Measurements from ENCODE around the gene ABHD5.

Gene ABHD5

DNA sequence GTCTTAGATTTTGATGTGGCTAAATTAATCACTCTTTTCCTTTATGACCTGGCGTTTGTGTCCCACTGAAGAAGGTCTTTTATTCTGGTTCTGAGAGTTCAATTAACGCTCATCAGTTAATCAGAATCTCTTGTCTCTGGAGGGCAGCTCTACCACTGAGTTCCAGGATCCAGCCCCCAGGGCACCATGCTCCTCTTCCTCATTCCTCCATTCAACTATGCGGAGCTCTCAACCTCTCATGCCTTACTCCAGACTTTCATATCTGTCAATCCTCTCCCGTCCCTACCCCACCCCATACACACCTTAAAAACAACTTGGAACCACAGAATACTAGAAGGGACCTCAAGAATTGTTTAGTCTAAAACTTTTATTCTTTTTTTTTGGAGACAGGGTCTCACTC, 4.8 kb upstream of the ABHD5 start:
- no peak for DNase-seq (ENCODE audit: low read depth in 2 of 2)

- no peak for DNase-seq (ENCODE audit: low read depth in 2 of 2)
Measured at GRCh38 chr3:43686333-43686699, 4.4 kb upstream of the ABHD5 start.

- DNase-seq (ENCODE audit: low read depth in 2 of 2) = no peak
Measured at GRCh38 chr3:43686700-43687498, 3.8 kb upstream of the ABHD5 start.

GRCh38 chr3:43687499-43687811, 3.3 kb upstream of the ABHD5 start:
- no peak for DNase-seq (ENCODE audit: low read depth in 2 of 2)

DNA sequence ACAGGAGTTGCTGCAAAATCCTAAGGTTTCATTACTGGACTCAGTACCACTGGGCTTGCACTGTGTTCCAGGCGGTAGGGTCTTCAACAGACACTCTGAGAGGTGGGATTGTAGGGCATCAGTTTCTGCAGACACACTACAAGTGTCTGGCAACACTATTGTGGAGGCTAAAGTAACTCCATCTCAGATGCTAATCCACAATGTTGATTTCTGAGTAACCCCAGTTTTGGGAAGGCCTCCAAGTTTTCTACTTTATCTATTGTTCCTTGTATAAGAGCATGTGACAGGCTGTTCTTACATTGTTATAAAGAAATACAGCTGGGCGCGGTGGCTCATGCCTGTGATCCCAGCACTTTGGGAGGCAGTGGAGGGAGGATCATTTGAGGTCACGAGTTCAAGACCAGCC, 2.5 kb upstream of the ABHD5 start:
- no peak for DNase-seq (ENCODE audit: low read depth in 2 of 2)

DNA sequence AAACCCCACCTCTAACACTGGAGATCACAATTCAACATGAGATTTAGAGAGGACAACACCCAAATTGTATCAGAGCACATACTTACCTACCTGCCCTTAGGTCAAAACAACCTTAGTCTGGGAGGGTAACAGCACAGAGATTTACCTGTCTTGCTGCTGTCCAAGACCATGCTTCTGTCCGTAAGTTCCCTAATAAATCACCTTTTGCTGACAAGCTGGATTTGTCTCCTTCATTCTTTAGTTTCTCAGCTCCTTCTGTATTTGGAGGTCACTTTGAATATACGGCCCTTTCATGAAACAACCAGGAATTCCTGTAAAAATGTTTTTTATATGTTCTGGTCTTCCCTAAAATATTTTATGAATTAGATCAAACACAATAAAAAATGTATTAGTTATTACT, 1.6 kb upstream of the ABHD5 start:
- DNase-seq (ENCODE audit: low read depth in 2 of 2) = no peak

DNA sequence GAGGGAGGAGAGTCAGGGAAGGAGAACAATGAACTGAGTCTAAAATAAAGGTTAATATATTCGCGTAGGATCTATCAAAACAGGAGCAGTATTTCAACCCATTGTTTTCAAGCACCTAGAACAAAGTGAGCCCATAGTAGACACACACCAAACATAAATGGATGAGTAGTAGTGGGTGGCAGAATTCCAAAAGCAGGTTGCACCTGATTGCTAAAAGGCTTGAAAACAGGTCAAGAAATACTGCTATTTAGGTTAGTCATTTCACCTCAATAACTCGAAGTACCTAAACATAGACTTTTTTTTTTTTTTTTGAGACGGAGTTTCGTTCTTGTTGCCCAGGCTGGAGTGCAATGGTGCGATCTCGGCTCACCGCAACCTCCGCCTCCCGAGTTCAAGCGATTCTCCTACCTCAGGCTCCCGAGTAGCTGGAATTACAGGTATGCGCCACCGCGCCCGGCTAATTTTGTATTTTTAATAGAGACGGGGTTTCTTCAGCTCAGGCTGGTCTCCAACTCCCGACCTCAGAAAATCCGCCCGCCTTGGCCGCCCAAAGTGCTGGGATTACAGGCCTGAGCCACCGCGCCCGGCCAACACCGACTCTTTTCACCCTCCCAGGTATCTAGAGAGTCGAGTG, 855 bp upstream of the ABHD5 start:
- no peak for DNase-seq (ENCODE audit: low read depth in 2 of 2)

- DNase-seq (ENCODE audit: low read depth in 2 of 2) = peak; percentile 32 to 38
Measured at GRCh38 chr3:43691120-43691995, 620 bp downstream of the ABHD5 start.

- DNase-seq (ENCODE audit: low read depth in 2 of 2) = no peak
Measured at GRCh38 chr3:43692085-43692855, 1.5 kb downstream of the ABHD5 start.

DNA sequence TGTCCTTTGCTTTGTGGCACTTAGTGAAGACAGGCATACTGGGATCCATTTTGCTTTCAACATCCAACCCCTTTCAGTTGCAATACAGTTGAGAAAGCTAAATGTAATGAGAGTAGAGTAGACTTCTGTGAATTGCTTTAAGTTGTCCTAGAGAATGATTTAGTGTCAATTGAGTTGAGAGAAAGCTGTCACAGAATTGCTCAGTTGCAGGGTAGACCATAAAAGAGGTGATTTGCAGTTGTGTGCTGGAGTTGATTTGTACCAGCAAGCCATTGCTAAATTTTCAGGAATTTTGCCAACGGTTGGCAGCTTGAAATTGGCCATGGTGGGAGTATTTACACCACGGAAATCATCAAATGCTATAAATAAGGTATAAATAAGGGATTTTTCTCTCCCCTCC, 2.2 kb downstream of the ABHD5 start:
- no peak for DNase-seq (ENCODE audit: low read depth in 2 of 2)

DNA sequence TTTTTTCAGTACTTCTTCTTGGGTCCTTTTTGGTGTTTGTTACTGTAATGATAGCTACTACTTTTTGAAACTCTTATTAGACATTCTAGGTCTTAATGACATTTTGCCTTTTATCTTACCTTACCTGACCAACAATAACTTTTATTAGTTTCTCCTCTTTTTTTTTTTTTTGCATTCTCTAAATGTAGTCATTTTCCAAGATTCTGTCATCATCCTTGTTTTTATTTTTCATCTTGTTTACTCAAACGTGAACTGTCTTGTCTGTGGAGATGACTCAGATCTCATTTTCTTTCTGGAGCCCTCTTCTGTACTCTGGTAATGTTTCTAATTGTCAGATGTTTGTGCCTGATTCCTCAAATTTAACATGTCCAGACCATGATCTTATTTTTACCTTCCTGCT, 2.9 kb downstream of the ABHD5 start:
- no peak for DNase-seq (ENCODE audit: low read depth in 2 of 2)

DNA sequence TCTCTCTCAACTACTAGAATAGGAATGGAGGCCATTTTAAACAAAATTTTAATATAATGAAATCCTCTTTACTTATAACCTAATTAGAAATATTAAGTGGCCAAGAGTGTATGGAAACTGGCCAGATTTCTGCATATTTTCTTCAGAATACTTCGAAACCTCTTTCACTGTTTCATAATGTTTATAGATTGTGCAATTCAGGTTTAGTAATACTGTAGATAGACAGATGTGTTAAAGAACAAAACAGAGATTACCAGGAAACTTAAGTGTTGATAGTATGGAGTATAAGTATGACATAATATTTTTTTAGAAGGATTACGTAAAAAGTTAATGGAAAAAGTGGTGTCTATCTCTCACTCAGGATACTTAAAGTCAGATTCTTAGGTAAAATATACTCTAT, 4.7 kb downstream of the ABHD5 start:
- no peak for DNase-seq (ENCODE audit: low read depth in 2 of 2)

DNA sequence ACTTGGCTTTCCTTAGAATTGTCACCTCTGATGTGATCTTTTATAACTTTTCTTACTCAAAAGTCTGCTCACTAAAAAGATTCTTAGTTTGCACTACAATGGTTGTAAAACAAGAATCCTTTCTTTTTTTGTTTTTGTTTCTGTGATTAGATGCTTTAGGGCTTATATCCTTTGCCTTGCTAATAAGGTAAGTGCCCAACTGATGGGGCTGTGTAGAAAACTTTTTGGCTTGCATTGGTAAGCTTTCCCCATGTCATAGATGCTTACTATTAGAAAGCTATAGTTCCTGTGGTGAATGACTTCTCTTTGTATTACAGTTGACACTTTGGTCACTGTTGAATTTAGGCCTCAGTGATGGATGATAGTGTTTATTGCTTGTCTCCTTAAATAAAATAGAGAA, 5.1 kb downstream of the ABHD5 start:
- no peak for DNase-seq (ENCODE audit: low read depth in 2 of 2)

- DNase-seq (ENCODE audit: low read depth in 2 of 2) = no peak
Measured at GRCh38 chr3:43696441-43696840, 5.7 kb downstream of the ABHD5 start.

DNA sequence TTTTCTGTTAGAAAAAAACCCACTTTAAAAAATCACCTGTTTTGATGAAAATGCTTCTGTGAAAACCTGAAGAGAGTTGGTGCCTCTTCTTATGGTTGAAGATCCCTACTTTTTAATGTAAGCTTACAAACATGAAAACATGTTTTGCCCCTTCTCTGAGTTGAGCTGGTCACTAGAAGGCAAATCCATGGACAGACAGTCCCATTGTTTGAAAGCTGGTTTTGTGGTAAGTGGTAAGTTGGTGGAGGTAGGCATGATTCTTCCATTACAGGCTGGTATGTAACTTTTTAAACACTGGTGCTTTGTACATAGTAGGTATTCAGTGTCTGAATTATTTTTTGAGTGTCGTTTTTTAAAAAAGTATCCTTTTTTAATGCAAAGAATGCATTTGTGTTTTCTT, 6.1 kb downstream of the ABHD5 start:
- DNase-seq (ENCODE audit: low read depth in 2 of 2) = no peak

DNA sequence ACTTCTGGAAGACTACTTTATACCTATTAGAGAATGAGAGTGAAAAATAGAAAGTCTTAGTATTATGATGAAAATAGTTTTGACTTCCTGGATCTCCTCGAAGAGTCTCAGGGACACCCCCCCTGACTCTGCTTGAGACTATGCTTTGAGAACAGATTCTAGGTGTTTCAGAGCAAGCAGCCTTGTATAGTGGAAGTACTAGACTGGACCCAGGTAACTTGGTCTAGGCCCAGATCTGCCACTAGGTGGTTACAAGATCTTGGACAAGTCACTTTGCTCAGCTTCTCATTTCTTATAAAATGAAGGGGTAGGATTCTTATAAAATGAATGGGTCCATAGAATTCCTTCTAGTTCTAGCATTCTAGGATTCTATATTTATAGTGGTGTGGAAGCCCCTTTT, 9.1 kb downstream of the ABHD5 start:
- no peak for DNase-seq (ENCODE audit: low read depth in 2 of 2)

DNA sequence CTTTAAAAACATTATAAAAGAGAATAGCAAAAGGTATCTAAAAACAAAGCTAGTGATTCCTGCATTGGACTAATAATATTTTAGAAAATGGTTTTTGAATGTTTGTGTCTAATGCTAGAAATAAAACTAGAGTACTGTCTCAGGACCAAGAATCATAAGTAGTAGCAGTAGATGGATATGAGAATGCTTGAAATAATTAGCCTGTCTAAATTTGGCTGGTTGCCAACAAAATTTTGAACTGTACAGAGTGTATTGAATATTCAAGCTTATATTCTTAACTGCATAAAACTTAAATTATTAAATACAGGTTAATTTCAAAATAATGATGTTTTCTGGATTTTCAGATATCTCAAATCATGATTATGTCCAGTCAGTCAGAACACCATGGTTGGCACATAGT, 14.0 kb downstream of the ABHD5 start:
- no peak for DNase-seq (ENCODE audit: low read depth in 2 of 2)

DNA sequence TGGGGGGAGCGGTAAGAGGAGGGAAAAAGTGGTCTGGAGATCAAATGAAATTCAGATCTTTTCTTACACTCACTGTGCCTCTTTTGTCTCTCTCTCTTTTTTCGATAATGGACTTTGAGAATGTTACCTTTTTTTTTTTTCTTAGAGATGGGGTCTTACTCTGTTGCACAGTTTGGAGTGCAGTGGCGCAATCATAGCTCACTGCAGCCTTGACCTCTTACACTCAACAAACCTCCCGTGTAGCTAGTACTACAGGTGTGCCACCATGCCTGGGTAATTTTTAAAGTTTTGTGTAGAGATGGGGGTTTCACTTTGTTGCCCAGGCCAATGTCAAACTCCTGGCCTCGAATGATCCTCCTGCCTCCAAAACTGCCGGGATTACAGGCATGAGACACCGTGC, 15.6 kb downstream of the ABHD5 start:
- no peak for DNase-seq (ENCODE audit: low read depth in 2 of 2)

- DNase-seq (ENCODE audit: low read depth in 2 of 2) = no peak
Measured at GRCh38 chr3:43707266-43707665, 16.5 kb downstream of the ABHD5 start.

GRCh38 chr3:43707998-43708397, 17.3 kb downstream of the ABHD5 start:
- no peak for DNase-seq (ENCODE audit: low read depth in 2 of 2)

DNA sequence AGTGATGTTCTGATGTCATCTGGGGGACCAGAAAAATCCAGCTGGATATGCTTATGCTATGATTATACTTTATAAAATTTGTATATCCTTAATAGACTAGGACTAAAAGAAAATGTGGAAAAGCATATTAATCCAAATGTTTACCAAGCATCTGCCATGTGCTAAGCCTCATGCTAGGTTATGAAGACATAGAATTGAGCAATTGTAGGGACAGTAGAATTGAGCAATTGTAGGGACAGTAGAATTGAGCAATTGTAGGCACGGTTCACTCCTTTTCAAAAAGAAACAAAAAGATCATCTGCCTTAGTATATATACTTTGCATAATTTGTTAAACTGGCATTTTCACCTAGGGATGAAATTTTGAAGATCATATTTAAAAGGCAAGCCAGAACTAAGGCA, 18.3 kb downstream of the ABHD5 start:
- DNase-seq (ENCODE audit: low read depth in 2 of 2) = no peak

- DNase-seq (ENCODE audit: low read depth in 2 of 2) = no peak
Measured at GRCh38 chr3:43710607-43711006, 19.9 kb downstream of the ABHD5 start.
